H1 (cell line): ENCODE data around the gene AFG1L. TPM values are rescaled to one million over a fixed set of nuclear protein-coding genes. Genes with fewer than 3 reads are reported as not detected.

Source experiments
- CTCF ChIA-PET: fragments of 300-600 bp; sonication (Branson Sonifier 250); formaldehyde crosslinking; loops from one replicate; lab custom pipeline; 2021; ENCODE audit not compliant: partially characterized antibody; lab: Charles Lee
- POLR2A ChIA-PET: fragments of 300-600 bp; sonication (Branson Sonifier 250); formaldehyde crosslinking; loops from one replicate; lab custom pipeline; 2021; ENCODE audit warnings: inconsistent platforms; ENCODE audit not compliant: partially characterized antibody; lab: Charles Lee
- DNase-seq, 2 experiments: peaks; one replicate each; pipeline versions ENCODE4 v3.0.0 to v3.0.0-alpha.2; 2010 to 2022; ENCODE audit warnings: low spot score in 2 of 2, low read depth in 1 of 2, mixed read lengths in 1 of 2
- FAIRE-seq: peaks from 2 replicates; lab custom pipeline; 2011; peaks lifted over from hg19 to GRCh38; lab: Jason Lieb, UNC
- H2AFZ ChIP-seq: 2 replicates; pipeline ENCODE4 v1.8.1; 2012; ENCODE audit warnings: low read length, inconsistent platforms
- H2AK5ac ChIP-seq: 2 replicates; pipeline ENCODE4 v1.6.1; 2013; ENCODE audit warnings: low read depth, low read length
- H2BK120ac ChIP-seq: replicated peaks from 2 replicates; pipeline ENCODE3; 2013; ENCODE audit warnings: low read depth, low read length, inconsistent platforms
- H2BK12ac ChIP-seq: 2 replicates; pipeline ENCODE4 v1.6.1; 2013; ENCODE audit warnings: low read depth, low read length
- H2BK15ac ChIP-seq: 2 replicates; pipeline ENCODE4 v1.6.1; 2013; ENCODE audit warnings: low read length
- H2BK20ac ChIP-seq: 2 replicates; pipeline ENCODE4 v1.6.1; 2013; ENCODE audit warnings: low read length
- H2BK5ac ChIP-seq: 2 replicates; pipeline ENCODE4 v1.6.1; 2013; ENCODE audit warnings: low read depth, low read length
- H3K14ac ChIP-seq: 2 replicates; pipeline ENCODE4 v1.6.1; 2013; ENCODE audit warnings: inconsistent platforms; ENCODE audit not compliant: insufficient read length
- H3K18ac ChIP-seq: 2 replicates; pipeline ENCODE4 v1.6.1; 2013; ENCODE audit warnings: low read length; ENCODE audit errors: extremely low read depth
- H3K23ac ChIP-seq: 2 replicates; pipeline ENCODE4 v1.6.1; 2013; ENCODE audit warnings: inconsistent platforms; ENCODE audit not compliant: insufficient read length
- H3K23me2 ChIP-seq: 2 replicates; pipeline ENCODE4 v1.6.1; 2013; ENCODE audit warnings: low read depth, low read length
- H3K27ac ChIP-seq: 2 replicates; pipeline ENCODE4 v1.6.1; 2011; ENCODE audit warnings: low read depth, low read length, inconsistent platforms
- H3K27me3 ChIP-seq, 4 experiments: replicated peaks in 1 of 4; 1 replicate in 1 of 4; 2 replicates in 3 of 4; pipeline versions ENCODE4 v1.6.1 to v1.8.1; 2011 to 2013; ENCODE audit warnings: low read length in 3 of 4, mild to moderate bottlenecking in 3 of 4, inconsistent platforms in 2 of 4, mixed read lengths in 2 of 4, moderate library complexity in 1 of 4; ENCODE audit not compliant: control insufficient read depth in 3 of 4, insufficient read depth in 3 of 4; ENCODE audit errors: extremely low read depth in 1 of 4
- H3K36me3 ChIP-seq, 4 experiments: 2 replicates each; pipeline versions ENCODE4 v1.6.1 to v1.8.1; 2011 to 2013; ENCODE audit warnings: mild to moderate bottlenecking in 4 of 4, low read length in 3 of 4, moderate library complexity in 2 of 4, control low read depth in 1 of 4, inconsistent platforms in 1 of 4; ENCODE audit not compliant: insufficient read depth in 4 of 4, control insufficient read depth in 2 of 4
- H3K4ac ChIP-seq: replicated peaks from 2 replicates; pipeline ENCODE3; 2013; ENCODE audit warnings: low read length, low read depth, mixed read lengths, inconsistent platforms; ENCODE audit not compliant: insufficient read length
- H3K4me1 ChIP-seq, 4 experiments: replicated peaks in 1 of 4; 1 replicate in 1 of 4; 2 replicates in 3 of 4; pipeline versions ENCODE4 v1.6.1 to v1.8.1; 2011 to 2013; ENCODE audit warnings: low read length in 3 of 4, inconsistent platforms in 2 of 4, mixed read lengths in 1 of 4; ENCODE audit not compliant: insufficient read depth in 4 of 4, control insufficient read depth in 3 of 4
- H3K4me2 ChIP-seq, 2 experiments: 2 replicates each; pipeline versions ENCODE4 v1.6.1 to v1.8.1; 2011 to 2013; ENCODE audit warnings: low read depth in 2 of 2, low read length in 2 of 2, control low read depth in 1 of 2, inconsistent platforms in 1 of 2, mild to moderate bottlenecking in 1 of 2; ENCODE audit not compliant: insufficient read depth in 1 of 2
- H3K4me3 ChIP-seq, 4 experiments: fragments of 200-600, 300-600 bp in 1 of 4; sonication (generic), shearing (Covaris generic), sonication (Bioruptor Twin) in 1 of 4; 2 replicates each; pipeline versions ENCODE4 v1.5.1 to v1.8.1; 2011 to 2016; ENCODE audit warnings: low read length in 4 of 4, low read depth in 3 of 4, control low read depth in 2 of 4, inconsistent platforms in 2 of 4, mild to moderate bottlenecking in 2 of 4, mixed read lengths in 1 of 4, moderate library complexity in 1 of 4; ENCODE audit not compliant: insufficient read depth in 2 of 4; ENCODE audit errors: extremely low read depth in 1 of 4
- H3K56ac ChIP-seq: replicated peaks from 2 replicates; pipeline ENCODE3; 2013; ENCODE audit warnings: low read depth, mild to moderate bottlenecking, mixed read lengths, low read length, inconsistent platforms; ENCODE audit not compliant: insufficient read length
- H3K79me1 ChIP-seq: 2 replicates; pipeline ENCODE4 v1.6.1; 2013; ENCODE audit warnings: low read depth, low read length, control low read depth
- H3K79me2 ChIP-seq, 2 experiments: 2 replicates each; pipeline versions ENCODE4 v1.6.1 to v1.8.1; 2012 to 2013; ENCODE audit warnings: low read length in 2 of 2, mild to moderate bottlenecking in 2 of 2, inconsistent platforms in 1 of 2; ENCODE audit not compliant: insufficient read depth in 2 of 2, control insufficient read depth in 1 of 2
- H3K9ac ChIP-seq, 4 experiments: replicated peaks in 1 of 4; 1 replicate in 1 of 4; 2 replicates in 3 of 4; pipeline versions ENCODE4 v1.6.1 to v1.8.1; 2011 to 2013; ENCODE audit warnings: low read depth in 3 of 4, low read length in 3 of 4, control low read depth in 2 of 4, mild to moderate bottlenecking in 2 of 4, moderate library complexity in 2 of 4, inconsistent platforms in 1 of 4; ENCODE audit errors: extremely low read depth in 1 of 4
- H3K9me3 ChIP-seq, 2 experiments: 2 replicates each; pipeline versions ENCODE4 v1.6.1 to v1.8.1; 2012 to 2013; ENCODE audit warnings: mild to moderate bottlenecking in 2 of 2, moderate library complexity in 2 of 2, control low read depth in 1 of 2, inconsistent platforms in 1 of 2, low read depth in 1 of 2, low read length in 1 of 2, mixed read lengths in 1 of 2; ENCODE audit not compliant: insufficient read depth in 2 of 2
- H4K20me1 ChIP-seq, 2 experiments: replicated peaks in 1 of 2; 2 replicates each; pipeline versions ENCODE3 to v1.8.1; 2011 to 2013; ENCODE audit warnings: inconsistent platforms in 2 of 2, low read length in 2 of 2, mild to moderate bottlenecking in 1 of 2; ENCODE audit not compliant: insufficient read depth in 2 of 2, control insufficient read depth in 1 of 2
- H4K5ac ChIP-seq: 2 replicates; pipeline ENCODE4 v1.6.1; 2013; ENCODE audit warnings: low read length, low read depth, mixed read lengths, inconsistent platforms; ENCODE audit not compliant: insufficient read length
- H4K8ac ChIP-seq: 2 replicates; pipeline ENCODE4 v1.8.0; 2013; ENCODE audit warnings: mild to moderate bottlenecking, moderate library complexity, low read length, inconsistent platforms; ENCODE audit not compliant: insufficient read depth; ENCODE audit errors: extremely low read depth
- H4K91ac ChIP-seq: replicated peaks from 2 replicates; pipeline ENCODE3; 2013; ENCODE audit warnings: low read length, mixed read lengths, inconsistent platforms; ENCODE audit not compliant: insufficient read length
- ASH2L ChIP-seq: fragments of 200-600, 300-600 bp; sonication (generic); IDR thresholded peaks from one replicate; pipeline ENCODE4 v1.7.1; 2017; ENCODE audit warnings: low read length
- CBX5 ChIP-seq: fragments of 300-800, 300-1000 bp; sonication (generic); IDR thresholded peaks from 2 replicates; pipeline ENCODE4 v1.7.1; 2016; ENCODE audit warnings: antibody characterized with exemption, low read length, low read depth
- CEBPB ChIP-seq: IDR thresholded peaks from 2 replicates; pipeline ENCODE4 v1.6.1; 2012; ENCODE audit warnings: low read depth, low read length
- EGR1 ChIP-seq: IDR thresholded peaks from 2 replicates; pipeline ENCODE4 v1.6.1; 2011; ENCODE audit warnings: low read depth, low read length, borderline replicate concordance
- KDM5A ChIP-seq: fragments of 200-600 bp; IDR thresholded peaks from 2 replicates; pipeline ENCODE4 v1.7.1; 2012; ENCODE audit warnings: mild to moderate bottlenecking, low read length, inconsistent platforms, mixed read lengths
- NANOG ChIP-seq: IDR thresholded peaks from 2 replicates; pipeline ENCODE4 v1.6.1; 2011; ENCODE audit warnings: low read length, low read depth, mild to moderate bottlenecking, inconsistent platforms; ENCODE audit not compliant: insufficient read depth, poor library complexity, severe bottlenecking
- NRF1 ChIP-seq: IDR thresholded peaks from 2 replicates; pipeline ENCODE4 v1.6.1; 2011; ENCODE audit warnings: mild to moderate bottlenecking, low read depth, low read length, improper control_type of control experiment
- PHF8 ChIP-seq: fragments of 200-600 bp; sonication (generic); conservative IDR thresholded peaks from 2 replicates; pipeline ENCODE4 v1.7.1; 2012; ENCODE audit warnings: low read depth, mild to moderate bottlenecking, inconsistent platforms, low read length, moderate library complexity
- SIN3A ChIP-seq, 2 experiments: IDR thresholded peaks in 1 of 2; conservative IDR thresholded peaks in 1 of 2; 2 replicates each; pipeline ENCODE4 v1.6.1; 2011 to 2012; ENCODE audit warnings: low read length in 2 of 2, improper control_type of control experiment in 1 of 2, low read depth in 1 of 2, mild to moderate bottlenecking in 1 of 2
- SIRT6 ChIP-seq: IDR thresholded peaks from one replicate; pipeline ENCODE4 v1.7.1; 2012; ENCODE audit warnings: low read length, inconsistent platforms
- SIX5 ChIP-seq: IDR thresholded peaks from 2 replicates; pipeline ENCODE4 v1.6.1; 2011; ENCODE audit warnings: mild to moderate bottlenecking, low read depth, low read length
- SP1 ChIP-seq: IDR thresholded peaks from 2 replicates; pipeline ENCODE4 v1.6.1; 2011; ENCODE audit warnings: low read depth, low read length
- SP4 ChIP-seq: IDR thresholded peaks from 2 replicates; pipeline ENCODE4 v1.6.1; 2012; ENCODE audit warnings: low read length, inconsistent platforms
- TAF7 ChIP-seq: optimal IDR thresholded peaks from 2 replicates; pipeline ENCODE3; 2011; ENCODE audit warnings: low read depth, mild to moderate bottlenecking, inconsistent platforms, low read length, moderate library complexity, borderline replicate concordance
- TEAD4 ChIP-seq: IDR thresholded peaks from 2 replicates; pipeline ENCODE4 v1.6.1; 2012; ENCODE audit warnings: low read depth, low read length, inconsistent platforms, mixed read lengths
- YY1 ChIP-seq: IDR thresholded peaks from 2 replicates; pipeline ENCODE4 v1.6.1; 2011; ENCODE audit warnings: low read depth, mild to moderate bottlenecking, low read length
- WGBS, 2 experiments: shearing (Covaris generic) in 1 of 2; methylation state at CpG; one replicate each; pipeline versions ENCODE4 v1.1.6 to v1.1.7; 2013 to 2015; ENCODE audit warnings: low lambda C conversion rate in 2 of 2, mixed read lengths in 2 of 2, inconsistent platforms in 1 of 2, low coverage in 1 of 2, missing lambda C conversion rate in 1 of 2; ENCODE audit not compliant: insufficient replicate concordance in 2 of 2, insufficient coverage in 1 of 2, insufficient read length in 1 of 2; ENCODE audit errors: extremely low coverage in 1 of 2, missing lambda C conversion rate in 1 of 2; 5-methylcytosine and 5-hydroxymethylcytosine counted together
- polyA plus RNA-seq, 7 experiments: library from polyadenylated mRNA; depleted of rRNA in 3 of 7; stranded (reverse) in 5 of 7; unstranded in 2 of 7; fragments of >200 nt in 5 of 7; fragments of 200-250 nt in 2 of 7; gene quantifications; 1 replicate in 5 of 7; 2 replicates in 1 of 7; 4 replicates in 1 of 7; pipeline versions ENCODE4 v1.2.1 to v1.2.3, GENCODE V29; 2011 to 2013; ENCODE audit warnings: missing spikeins in 2 of 7, mixed read lengths in 2 of 7
- total RNA-seq: library from RNA; stranded (reverse); fragmentation: NEBNext Ultra II Directional; extraction: Animal tissue kit (Norgen Biotek cat#: 25700); gene quantifications from 2 replicates; pipeline ENCODE4 v1.2.1, GENCODE V29; 2021

Gene AFG1L
- total and polyA plus RNA-seq, 2 of the 8 experiments (the other 6 are each of a cell fraction or from before 2014, with no cell fraction given) = 0.98 to 5.7 TPM

DNA sequence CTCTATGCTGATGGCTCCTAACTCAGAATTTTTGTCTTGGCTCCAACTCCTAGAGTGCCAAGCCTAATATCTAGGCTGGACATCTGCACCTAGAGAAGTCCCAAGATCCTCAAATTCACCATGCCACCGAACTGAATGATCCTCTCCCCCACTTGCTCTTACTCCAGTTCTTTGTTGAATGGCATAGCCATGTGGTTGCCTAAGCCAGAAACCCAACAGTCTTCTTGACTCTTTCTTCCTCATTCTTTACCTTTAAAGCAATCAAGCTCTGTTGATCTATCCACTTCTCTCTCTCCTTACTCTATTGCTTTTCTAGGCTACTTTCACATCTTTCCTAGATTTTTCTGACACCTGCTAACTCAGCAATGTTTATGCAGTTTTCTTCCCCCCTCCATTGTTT is 139.4 kb downstream of the AFG1L start:
- DNase-seq = no peak
- Histone ChIP-seq H2BK12ac (no peak overlapping the region), H3K4me3 (no peak overlapping the region), H3K23me2 (no peaks in the 10 kb centered on the region), H3K9me3 (no peaks in the 10 kb centered on the region), H3K9ac (no peak overlapping the region), H3K27me3 (no peaks in the 10 kb centered on the region), H2AFZ (no peak overlapping the region), H3K18ac (no peak overlapping the region), H3K4me1 (no peaks in the 10 kb centered on the region), H3K23ac (no peak overlapping the region), H3K36me3 (no peaks in the 10 kb centered on the region), H3K27ac (no peak overlapping the region), H2BK120ac (no peak overlapping the region), H4K91ac (no peak overlapping the region), H3K79me1 (no peaks in the 10 kb centered on the region), H2AK5ac (no peak overlapping the region), H2BK20ac (no peak overlapping the region), H3K4ac (no peak overlapping the region), H2BK5ac (no peak overlapping the region), H4K20me1 (no peaks in the 10 kb centered on the region), H3K14ac (no peak overlapping the region), H3K56ac (no peak overlapping the region), H4K8ac (no peak overlapping the region), H2BK15ac (no peak overlapping the region), H3K4me2 (no peak overlapping the region), H4K5ac (no peak overlapping the region), H3K79me2 (no peaks in the 10 kb centered on the region)
- 80% methylated on average over 1 of the region's 1 CpG; no CpG with 5 or more reads in 1 of the 2 experiments for WGBS, 2 experiments
- ChIA-PET CTCF (interaction anchor here (1.0 to 1.3 kb wide), 2 partner anchors 12 to 182 kb away, joined by 4 read pairs; no protein-coding TSS in a partner anchor), POLR2A (no interaction called here)
- FAIRE-seq = no peak
- no peak for TF ChIP-seq SIN3A (conservative IDR thresholded peaks at IDR 0.05 in 1 of 2, IDR thresholded peaks at IDR 0.05 in 1 of 2; ENCODE audit: low read depth in 1 of 2, low read length in 2 of 2)
- no peak for TF ChIP-seq CEBPB
- TF ChIP-seq NANOG = no peak
- no peak for TF ChIP-seq SIRT6
- no peak for TF ChIP-seq ASH2L
- TF ChIP-seq TEAD4 = no peak
- no peak for TF ChIP-seq EGR1
- no peak for TF ChIP-seq KDM5A
- no peak for TF ChIP-seq SP4
- no peak for TF ChIP-seq NRF1
- no peak for TF ChIP-seq SIX5
- no peak for TF ChIP-seq PHF8
- TF ChIP-seq CBX5 = no peak
- no peak for TF ChIP-seq SP1
- TF ChIP-seq TAF7 = no peak
- TF ChIP-seq YY1 = no peak
